SK-N-SH treated with all-trans-retinoic acid at 6 μM for 48 hours (cell line): ENCODE data around the gene SYNPO.

Experiments used
- ISL1 ChIP-seq: fragments of 250-450 bp; sonication (Bioruptor Pico); IDR thresholded peaks from 2 replicates; pipeline ENCODE4 v2.1.2; 2022; ENCODE audit warnings: mild to moderate bottlenecking, moderate library complexity
- PPARA ChIP-seq: fragments of 250-450 bp; sonication (Bioruptor Pico); IDR thresholded peaks from 2 replicates; pipeline ENCODE4 v1.5.0; 2020; ENCODE audit warnings: mild to moderate bottlenecking, borderline replicate concordance
- RARB ChIP-seq: fragments of 250-450 bp; sonication (Bioruptor Pico); IDR thresholded peaks from 2 replicates; pipeline ENCODE4 v1.8.0; 2021; ENCODE audit warnings: mild to moderate bottlenecking, moderate library complexity
- TCF4 ChIP-seq: fragments of 250-450 bp; sonication (Bioruptor Pico); IDR thresholded peaks from 2 replicates; pipeline ENCODE4 v1.8.0; 2021; ENCODE audit warnings: mild to moderate bottlenecking, moderate library complexity, borderline replicate concordance
- ZFP3 ChIP-seq: fragments of 250-450 bp; sonication (Bioruptor Pico); IDR thresholded peaks from 2 replicates; pipeline ENCODE4 v1.5.0; 2020; ENCODE audit warnings: mild to moderate bottlenecking, moderate library complexity
- ZFP30 ChIP-seq: fragments of 450-650 bp; formaldehyde crosslinking; IDR thresholded peaks from 2 replicates; pipeline ENCODE4 v1.5.0; 2022; ENCODE audit warnings: mild to moderate bottlenecking, moderate library complexity
- ZNF70 ChIP-seq: fragments of 450-650 bp; formaldehyde crosslinking; IDR thresholded peaks from 2 replicates; pipeline ENCODE4 v1.5.0; 2020; ENCODE audit warnings: mild to moderate bottlenecking, moderate library complexity
- ZNF8 ChIP-seq: fragments of 450-650 bp; formaldehyde crosslinking; IDR thresholded peaks from 2 replicates; pipeline ENCODE4 v1.5.0; 2020; ENCODE audit warnings: mild to moderate bottlenecking, moderate library complexity
- TF ChIP-seq, protein P1 (sequence below): fragments of 250-450 bp; sonication (Bioruptor Pico); IDR thresholded peaks from 2 replicates; pipeline ENCODE4 v1.8.0; 2020; ENCODE audit warnings: mild to moderate bottlenecking, moderate library complexity, borderline replicate concordance
- TF ChIP-seq, protein P2 (sequence below): fragments of 250-450 bp; sonication (Bioruptor Pico); IDR thresholded peaks from 2 replicates; pipeline ENCODE4 v1.5.1; 2020; ENCODE audit warnings: low read depth, mild to moderate bottlenecking, moderate library complexity

DNA sequence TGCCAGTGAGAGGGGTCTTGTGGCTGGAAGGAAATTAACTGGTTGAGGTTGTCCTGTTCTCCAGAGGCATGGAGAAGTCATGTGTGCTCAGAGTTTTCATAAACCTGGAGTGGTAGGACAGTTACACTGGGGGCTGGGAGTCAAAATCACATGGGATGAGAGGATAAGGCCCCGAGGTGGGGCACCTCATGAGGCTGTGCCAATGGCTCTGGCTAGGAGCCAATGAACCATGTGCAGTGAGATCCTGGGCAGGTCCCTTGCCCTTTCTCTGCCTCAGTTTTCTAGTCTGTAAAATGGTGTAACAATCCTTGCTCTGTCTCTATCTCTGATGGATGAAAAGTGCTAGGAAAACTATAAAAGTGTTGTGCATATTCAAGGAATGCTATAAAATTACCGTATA, 7.0 kb upstream of the SYNPO start:
- TF ChIP-seq, protein P1, sequence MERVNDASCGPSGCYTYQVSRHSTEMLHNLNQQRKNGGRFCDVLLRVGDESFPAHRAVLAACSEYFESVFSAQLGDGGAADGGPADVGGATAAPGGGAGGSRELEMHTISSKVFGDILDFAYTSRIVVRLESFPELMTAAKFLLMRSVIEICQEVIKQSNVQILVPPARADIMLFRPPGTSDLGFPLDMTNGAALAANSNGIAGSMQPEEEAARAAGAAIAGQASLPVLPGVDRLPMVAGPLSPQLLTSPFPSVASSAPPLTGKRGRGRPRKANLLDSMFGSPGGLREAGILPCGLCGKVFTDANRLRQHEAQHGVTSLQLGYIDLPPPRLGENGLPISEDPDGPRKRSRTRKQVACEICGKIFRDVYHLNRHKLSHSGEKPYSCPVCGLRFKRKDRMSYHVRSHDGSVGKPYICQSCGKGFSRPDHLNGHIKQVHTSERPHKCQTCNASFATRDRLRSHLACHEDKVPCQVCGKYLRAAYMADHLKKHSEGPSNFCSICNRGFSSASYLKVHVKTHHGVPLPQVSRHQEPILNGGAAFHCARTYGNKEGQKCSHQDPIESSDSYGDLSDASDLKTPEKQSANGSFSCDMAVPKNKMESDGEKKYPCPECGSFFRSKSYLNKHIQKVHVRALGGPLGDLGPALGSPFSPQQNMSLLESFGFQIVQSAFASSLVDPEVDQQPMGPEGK (CRISPR knock-in tag): no peak
- no peak for TF ChIP-seq TCF4 (CRISPR knock-in tag)
- TF ChIP-seq ZFP30 (CRISPR knock-in tag): no peak
- no peak for TF ChIP-seq PPARA
- no peak for TF ChIP-seq ZNF8 (CRISPR knock-in tag)
- no peak for TF ChIP-seq ZNF70
- TF ChIP-seq, protein P2, sequence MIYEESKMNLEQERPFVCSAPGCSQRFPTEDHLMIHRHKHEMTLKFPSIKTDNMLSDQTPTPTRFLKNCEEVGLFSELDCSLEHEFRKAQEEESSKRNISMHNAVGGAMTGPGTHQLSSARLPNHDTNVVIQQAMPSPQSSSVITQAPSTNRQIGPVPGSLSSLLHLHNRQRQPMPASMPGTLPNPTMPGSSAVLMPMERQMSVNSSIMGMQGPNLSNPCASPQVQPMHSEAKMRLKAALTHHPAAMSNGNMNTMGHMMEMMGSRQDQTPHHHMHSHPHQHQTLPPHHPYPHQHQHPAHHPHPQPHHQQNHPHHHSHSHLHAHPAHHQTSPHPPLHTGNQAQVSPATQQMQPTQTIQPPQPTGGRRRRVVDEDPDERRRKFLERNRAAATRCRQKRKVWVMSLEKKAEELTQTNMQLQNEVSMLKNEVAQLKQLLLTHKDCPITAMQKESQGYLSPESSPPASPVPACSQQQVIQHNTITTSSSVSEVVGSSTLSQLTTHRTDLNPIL (CRISPR knock-in tag): no peak
- TF ChIP-seq ISL1 (CRISPR knock-in tag): no peak
- no peak for TF ChIP-seq RARB (CRISPR knock-in tag)
- TF ChIP-seq ZFP3 (CRISPR knock-in tag): no peak
